CD4-positive, alpha-beta T cell treated with Interleukin-17A for 4 hours (primary cell): ENCODE data around the gene AGAP4.
"Not testable (repeated sequence)": the region's sequence is repeated elsewhere in the genome, so short reads cannot be mapped to it uniquely, and the experiment has no call there.

Source experiments
- DNase-seq: peaks from one replicate; pipeline ENCODE4 v3.0.0-alpha.2; 2020; ENCODE audit warnings: mixed read lengths

Gene AGAP4

DNA sequence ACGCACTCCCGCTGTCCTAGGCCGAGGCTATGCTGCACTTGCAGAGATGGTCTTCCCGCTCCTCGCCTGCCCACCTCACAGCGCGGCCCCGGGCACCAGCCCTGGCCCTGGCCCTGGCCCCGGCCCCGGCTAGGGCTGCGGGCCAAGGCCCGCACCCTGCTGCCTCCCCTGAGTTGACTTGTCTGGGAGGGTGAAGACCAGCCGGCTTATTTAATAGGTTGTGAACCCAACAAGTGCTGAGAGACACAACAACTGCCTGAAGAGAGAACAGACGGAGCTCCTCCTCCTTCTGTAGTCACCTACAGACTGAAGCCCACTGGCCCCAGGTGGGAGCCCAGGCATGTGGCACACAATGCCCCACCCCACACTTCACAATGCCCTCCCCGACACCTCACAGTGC is at the start of gene AGAP4:
TSS of gene AGAP4 (minus strand) at position 101 of the 400 bp plus-strand sequence. CDS start 153 bp downstream, outside the sequence.
- not testable (repeated sequence) for DNase-seq

DNA sequence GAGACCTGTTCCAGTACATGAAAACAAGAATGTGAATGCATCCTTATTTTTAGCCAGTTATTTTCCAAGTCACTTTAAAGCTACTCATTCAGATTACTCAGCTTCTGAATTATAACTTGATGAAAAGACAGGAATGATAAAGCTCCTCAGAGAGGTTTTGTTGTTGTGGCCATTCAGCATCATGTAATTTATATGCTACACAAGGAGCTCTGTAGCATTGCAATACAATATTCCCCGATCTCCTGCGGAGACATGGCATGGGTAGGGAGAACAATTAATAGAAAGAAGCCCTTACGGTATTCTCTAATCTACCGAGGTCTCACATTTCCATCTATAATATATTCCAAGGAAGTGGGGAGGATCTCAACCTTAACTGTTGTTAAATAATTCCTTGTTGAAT is 43.4 kb upstream of the AGAP4 start:
- DNase-seq = not testable (repeated sequence)

DNA sequence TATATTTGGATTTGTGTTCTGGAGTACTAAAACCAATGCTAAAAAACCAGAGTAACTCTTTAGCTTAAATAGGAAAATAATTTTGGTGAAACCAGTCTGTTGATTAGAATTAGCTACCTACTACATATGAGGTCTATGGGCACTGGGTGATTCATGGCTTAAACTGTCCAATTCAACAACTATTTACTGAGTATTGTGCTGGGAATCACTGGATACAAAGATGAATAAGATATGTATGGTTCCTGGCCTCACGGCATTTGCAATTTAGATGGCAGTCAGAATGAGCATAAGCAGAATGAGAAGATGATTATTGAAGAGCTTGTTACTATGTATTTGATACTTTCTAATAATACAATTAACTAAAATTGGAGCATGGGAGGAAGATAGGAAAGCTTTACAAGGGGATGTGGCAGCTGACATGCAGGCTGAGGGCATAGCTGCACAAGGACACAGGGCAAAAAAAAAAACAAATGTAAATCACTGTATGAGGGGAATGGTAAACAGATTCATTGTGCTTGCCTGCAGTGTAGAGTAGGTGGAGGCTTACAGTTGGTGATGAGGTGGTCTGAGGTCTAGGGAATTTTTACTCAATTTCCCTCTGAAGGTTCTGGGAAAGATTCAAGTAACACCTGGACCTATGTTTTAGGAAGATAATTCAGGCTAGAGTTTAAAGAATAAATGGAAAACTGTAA is 42.4 kb upstream of the AGAP4 start:
- not testable (repeated sequence) for DNase-seq

DNA sequence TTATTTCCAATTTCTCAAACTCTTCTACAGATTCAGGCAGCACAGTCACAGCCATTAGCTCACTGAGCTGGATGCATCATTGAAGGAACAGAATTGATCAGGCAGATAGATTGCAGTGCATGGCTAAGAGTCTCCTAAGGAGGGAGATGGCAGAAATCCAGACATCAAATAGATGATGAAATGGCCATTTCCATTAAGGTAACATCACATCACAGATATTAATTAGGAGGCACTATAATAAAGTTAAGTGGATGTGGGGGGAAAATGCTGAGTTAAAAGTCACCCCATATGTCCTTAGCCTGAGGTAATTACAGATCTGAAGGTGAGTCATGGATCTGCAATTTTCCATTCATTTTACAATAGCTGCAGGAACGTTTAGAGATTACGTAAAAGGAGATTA is 35.6 kb upstream of the AGAP4 start:
- DNase-seq = not testable (repeated sequence)

DNA sequence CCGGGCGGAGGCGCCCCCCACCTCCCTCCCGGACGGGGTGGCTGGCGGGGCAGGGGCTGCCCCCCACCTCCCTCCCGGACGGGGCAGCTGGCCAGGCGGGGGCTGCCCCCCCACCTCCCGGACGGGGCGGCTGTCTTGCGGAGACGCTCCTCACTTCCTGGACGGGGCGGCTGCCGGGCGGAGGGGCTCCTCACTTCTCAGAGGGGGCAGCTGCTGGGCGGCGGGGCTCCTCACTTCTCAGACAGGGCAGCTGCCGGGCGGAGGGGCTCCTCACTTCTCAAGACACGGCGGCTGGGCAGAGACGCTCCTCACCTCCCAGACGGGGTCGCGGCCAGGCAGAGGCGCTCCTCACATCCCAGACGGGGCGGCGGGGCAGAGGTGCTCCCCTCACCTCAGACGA is 18.1 kb upstream of the AGAP4 start:
- DNase-seq = not testable (repeated sequence)

DNA sequence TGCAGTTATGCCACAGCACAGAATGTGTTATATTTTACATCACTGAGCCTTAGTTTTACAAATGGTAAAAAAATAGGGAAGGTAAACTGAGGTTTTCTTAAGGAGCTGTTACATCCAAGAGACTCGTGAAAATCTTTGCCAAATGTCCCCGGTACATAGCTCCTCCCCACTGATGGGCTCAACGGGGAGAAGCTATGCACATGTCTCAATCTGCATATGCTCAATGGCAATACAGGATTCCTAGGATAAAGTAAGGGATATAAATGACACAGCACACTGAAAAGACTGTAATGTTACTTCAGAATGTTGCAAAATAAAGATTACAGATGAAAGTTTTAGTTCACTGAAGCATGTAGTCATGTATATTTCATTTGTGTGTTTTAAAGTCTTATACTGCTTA is 17.0 kb upstream of the AGAP4 start:
- not testable (repeated sequence) for DNase-seq

DNA sequence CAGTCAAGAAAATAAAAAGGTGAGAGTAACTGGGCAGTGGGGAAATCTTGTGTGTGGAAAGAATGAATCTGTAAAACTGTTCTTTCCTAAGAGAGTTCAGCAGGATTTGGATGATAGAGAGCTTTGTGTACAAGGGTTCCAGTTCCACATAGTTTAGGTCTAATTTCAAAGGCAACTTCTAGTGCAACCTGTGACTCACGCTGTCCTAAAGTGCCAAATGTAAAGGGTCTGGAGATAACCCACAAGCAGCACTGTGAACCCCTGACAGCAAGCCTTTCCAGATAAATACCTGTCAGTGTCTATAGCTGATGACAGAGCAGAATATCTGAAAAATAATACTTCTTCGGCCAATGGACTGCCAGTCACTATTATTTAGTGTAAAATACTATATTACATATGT is 16.3 kb upstream of the AGAP4 start:
- DNase-seq = not testable (repeated sequence)

DNA sequence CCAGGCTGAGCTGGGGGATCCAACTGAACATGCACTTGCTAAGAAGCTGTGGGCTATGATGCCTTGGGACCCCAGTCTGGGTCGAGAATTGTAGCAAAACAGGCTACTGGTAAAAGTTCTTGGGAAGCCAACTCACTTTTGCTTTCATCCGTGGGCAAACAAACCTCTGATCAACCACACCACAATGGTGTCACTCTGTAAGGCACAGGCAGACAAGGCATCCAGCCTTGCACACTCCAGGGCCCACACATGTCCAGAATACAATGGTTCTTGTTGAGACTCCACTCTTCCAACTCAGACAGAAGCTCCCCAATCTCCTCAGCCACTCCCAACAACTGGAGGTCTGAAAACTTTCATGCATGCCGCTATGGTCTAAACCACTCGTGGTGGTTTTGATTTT is 10.6 kb upstream of the AGAP4 start:
- DNase-seq = not testable (repeated sequence)

DNA sequence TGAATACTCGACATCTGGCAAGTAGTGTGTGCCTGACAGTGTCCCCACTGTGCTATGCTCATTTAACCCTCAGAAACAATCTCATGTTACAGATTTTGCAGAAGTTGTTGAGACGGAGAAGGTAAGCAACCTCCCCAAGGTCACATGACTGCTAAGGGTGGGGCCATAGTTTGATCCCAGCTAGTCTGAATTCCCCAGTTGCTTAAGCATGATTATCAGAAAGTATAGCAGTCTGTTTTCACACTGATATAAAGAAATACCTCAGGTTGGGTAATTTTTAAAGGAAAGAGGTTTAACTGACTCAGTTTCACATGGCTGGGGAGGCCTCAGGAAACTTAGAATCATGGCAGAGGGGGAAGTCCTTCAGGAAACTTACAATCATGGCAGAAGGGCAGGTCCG is 1.2 kb upstream of the AGAP4 start:
- not testable (repeated sequence) for DNase-seq

DNA sequence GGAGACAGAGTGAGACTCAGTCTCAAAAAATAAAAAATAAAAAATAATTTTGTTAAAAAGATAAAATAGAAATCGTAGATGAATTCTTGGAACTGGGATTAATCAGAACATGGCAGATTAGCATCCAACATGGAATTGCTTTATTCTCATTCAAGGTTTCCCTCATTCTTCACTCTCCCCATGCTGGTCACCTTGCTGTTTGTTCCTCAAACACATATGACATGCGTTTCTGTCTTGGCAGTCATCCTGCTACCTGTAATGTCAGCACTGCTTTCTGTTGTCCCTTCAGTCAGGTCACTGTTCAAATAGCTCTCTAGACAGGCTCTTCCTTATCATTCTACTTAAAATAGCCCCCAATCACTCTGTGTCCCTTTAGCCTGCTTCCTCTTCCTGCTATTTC is 24.4 kb downstream of the AGAP4 start:
- not testable (repeated sequence) for DNase-seq

DNA sequence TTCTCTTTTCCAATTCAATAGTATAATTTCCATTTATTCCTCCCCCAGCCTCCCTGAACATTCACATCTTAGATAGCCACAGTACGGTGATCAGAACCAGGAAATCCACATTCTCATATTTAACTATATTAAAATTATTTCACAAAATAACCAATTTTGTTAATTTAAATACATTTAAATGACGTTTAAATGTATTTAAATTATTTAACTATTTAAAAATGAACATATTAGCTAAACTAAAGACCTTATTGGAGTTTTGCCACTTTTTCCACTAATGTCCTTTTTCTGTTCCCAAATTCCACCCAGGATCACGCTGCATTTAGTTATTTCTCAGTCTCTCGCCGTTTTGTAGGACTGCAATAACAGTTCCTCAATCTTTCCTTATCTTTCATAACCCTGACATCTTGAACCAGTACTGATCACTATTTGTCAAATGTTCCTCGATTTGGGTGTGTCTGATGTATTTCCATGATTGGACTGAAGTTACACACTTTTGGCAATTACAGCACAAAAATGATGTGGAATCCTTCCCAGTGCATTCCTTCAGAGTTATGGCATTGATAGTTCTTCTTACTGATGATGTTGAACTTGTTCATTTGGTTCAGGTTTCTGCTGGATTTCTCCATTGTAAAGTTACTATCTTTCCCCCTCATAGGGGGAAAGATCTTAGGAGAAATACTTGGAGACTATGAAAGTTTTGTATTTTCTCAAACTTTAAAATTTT is 27.0 kb downstream of the AGAP4 start:
- not testable (repeated sequence) for DNase-seq

DNA sequence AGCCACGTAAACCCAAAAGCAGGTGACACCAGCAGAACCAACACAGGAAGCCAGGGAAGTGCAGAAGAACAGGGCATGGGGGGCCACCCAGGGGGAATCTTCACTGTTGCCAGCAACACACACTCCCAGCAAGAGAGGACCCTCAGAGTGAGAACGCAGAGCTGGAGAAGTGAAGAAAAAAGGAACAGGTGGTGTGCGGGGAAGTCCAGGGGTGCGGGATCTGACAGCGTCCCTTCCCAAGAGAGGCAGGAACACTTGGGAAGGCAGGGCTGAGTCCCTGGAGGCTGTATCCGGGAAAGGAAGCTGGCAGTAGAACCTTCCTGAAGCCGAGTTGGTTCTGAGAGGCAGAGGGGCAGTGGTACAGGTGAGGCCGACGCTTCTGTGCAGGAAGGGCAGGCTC is 27.7 kb downstream of the AGAP4 start:
- DNase-seq = no peak

DNA sequence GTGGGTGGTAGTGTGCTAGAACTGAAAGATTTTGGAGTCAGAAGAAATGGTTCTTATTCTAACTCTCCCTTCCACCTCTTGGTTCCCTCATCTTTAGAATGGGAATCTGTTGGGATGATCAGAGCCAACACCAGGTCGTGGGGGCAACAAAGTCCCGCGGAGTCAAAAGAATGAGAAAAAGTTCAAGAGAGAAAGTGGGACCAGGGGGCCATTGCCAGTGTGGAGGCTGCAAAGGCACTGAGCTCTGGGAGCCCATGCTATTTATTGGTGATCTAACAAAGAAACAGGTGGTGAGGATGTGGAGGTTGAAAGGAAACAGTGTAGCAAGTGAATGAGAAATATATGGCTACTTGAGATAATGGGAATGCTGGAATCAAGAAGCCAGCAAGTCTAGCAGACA is 29.4 kb downstream of the AGAP4 start:
- no peak for DNase-seq

DNA sequence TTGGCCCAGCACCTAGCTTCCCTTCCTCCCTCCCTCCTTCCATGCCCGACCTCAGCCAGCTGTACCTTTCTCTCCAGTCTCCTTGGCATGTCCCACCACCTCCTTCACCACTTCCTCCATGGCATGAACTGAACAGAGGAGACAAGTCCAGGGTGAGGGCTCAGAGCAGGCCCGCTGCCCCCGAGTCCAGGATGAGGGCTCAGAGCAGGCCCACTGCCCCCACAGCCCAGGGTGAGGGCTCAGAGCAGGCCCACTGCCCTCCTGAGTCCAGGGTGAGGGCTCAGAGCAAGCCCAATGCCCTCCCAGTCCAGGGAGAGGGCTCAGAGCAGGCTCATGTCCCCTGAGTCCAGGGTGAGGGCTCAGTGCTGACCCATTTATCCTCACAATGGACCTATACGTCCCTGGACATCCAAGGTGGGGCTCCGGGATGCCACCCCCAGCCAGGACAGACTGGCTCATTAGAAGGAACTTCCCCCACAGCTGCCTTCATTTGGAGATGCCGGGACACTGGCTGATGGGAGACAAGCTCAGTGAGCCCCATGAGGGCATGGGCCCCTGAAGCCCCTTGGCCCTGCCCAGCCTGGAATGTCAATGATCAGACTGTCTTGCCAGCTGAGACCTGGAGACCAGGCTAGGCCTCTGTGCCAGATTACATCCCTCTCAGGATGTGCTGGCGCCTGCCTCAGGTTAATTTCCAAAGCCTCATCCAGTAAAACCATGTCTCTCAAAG is 30.0 kb downstream of the AGAP4 start:
- no peak for DNase-seq

DNA sequence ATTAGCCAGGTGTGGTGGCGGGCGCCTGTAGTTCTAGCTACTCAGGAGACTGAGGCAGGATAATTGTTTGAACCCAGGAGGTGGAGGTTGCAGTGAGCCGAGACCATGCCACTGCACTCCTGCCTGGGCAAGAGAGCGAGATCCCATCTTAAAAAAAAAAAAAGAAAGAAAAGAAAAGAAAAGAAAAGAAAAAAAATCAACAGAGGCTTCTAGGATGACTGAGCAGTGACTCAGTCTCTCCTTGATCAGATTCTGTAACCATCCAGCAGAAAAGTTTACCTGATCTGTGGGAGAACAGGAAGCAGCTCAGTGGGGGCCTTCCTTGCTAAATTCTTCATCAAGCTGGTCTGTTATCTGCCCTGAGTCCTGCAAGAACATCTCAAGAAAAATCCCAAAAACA is 33.2 kb downstream of the AGAP4 start:
- DNase-seq = not testable (repeated sequence)

DNA sequence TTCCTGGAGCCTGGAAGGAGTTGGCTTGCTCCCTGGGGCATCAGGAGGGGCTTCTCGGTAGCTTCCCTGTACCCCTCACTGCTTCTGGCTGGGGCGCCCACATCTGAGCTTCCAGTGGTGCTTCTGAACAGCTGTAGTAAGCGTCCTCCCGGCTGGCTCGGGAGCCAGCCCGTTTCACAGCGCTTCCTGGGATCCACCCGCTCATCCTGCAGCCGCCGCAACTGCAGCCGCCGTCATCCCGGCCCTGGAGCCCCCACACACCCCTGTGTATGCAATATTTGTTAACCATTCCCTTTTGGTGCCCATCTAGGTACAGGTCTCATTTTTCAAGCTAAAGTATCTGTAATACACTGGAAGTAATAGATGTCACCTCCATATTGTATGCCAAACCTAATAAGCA is 34.3 kb downstream of the AGAP4 start:
- not testable (repeated sequence) for DNase-seq

DNA sequence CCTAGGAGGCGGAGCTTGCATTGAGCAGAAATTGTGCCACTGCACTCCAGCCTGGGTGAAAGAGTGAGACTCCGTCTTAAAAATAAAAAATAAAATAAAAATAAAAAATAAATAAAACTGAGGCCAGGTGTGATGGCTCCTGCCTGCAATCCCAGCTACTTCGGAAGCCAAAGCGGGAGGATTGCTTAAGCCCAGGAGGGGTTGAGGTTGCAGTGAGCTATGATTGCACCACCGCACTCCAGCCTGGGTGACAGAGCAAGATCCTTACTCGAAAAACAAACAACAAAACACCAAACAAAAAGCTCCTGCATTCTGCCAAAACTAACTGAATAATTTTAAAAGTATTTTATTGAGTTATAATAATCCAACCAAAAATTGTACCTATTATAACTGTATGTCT is 36.2 kb downstream of the AGAP4 start:
- DNase-seq = no peak

DNA sequence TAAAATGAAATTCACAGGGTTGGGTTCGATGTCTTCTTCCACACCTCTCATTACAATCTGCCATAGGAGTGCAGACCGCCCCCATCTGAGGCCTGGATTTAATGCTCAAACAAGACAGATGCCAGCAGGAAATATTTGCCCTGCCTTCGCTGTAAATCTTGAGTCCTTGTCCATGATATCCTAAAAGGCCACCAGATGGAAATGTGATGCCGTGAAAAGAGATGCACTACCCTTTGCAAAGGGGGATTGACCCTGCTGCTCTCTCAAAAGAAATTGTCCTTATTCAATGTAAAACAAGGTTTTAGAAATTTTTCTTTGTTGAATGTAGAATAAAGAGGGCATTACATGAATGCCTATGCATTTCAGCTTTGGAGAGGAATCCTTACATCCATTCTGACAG is 37.5 kb downstream of the AGAP4 start:
- no peak for DNase-seq

DNA sequence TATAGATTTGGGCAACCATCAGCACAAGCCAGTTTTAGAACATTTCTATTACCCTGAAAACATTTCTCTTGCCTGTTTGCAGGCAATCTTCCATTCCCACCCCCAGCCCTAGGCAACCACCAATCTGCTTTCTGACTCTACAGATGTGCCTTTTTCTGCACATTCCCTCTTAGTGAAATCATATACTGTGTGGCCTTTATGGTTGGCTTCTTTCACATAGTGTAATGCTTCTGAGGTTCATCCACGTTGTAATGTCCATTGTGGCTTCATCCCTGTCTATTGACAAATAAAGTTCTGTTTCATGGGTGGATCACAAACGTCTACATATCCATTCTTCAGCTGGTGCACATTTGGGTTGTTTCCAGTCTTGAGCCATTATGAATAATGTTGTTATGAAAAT is 42.3 kb downstream of the AGAP4 start:
- not testable (repeated sequence) for DNase-seq

DNA sequence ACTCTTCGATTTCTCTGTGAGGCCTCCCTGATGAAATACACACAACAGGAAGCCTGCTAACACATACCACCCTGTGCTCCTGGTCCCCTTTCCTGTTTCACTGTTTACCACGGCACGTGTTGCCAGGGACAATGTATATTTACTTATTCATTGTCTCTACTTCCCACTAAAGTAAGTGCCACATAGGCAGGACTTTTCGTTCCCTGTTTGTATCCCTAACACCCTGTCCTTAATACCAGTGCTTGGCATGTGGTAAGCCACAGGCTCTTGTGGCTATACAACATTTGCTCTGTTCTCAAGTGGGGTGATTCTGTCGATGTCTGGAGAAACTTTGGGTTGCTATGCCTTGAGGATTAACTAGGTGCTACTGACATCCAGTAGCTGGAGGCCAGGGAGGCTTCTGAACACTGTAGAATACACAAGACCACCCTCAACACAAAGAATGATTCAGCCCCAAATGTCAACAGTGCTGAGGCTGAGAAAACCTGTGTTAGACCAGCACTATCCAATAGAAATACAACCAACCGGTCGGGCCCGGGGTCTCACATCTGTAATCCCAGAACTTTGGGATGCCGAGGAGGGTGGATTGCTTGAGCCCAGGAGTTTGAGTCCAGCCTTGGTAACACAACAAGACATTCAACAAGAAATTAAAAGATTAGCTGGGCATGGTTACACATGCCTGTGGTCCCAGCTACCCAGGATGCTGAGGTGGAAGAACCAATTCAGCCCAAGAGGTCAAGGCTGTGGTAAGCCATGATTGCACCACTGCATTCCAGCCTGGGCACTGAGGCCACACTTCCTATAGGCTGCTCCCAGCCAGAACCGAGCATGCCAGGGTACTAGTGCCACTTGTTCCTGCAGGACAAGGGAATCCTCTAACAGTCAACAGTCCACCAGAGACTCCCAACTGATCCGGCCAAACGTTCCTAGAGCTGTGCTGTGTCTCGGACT is 44.0 kb downstream of the AGAP4 start:
- DNase-seq = not testable (repeated sequence)

DNA sequence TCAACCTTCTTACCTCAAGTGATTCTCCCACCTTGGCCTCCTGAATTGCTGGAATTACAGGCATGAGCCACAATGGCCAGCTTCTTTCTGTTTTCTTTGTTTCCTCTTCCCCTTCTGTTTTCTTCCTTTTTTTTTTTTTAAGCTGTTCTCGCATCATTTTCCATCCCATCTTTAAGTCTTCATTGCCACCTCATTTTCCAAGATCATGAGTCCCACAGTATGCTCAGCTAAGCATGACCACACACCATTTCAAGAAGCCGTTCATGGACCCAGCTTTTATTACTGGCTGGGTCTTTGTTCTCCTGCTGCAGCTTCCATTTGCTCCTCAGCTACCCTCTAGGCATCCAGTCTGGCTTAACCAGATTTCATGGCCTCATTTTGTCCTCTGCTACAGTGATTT is 52.5 kb downstream of the AGAP4 start:
- not testable (repeated sequence) for DNase-seq

DNA sequence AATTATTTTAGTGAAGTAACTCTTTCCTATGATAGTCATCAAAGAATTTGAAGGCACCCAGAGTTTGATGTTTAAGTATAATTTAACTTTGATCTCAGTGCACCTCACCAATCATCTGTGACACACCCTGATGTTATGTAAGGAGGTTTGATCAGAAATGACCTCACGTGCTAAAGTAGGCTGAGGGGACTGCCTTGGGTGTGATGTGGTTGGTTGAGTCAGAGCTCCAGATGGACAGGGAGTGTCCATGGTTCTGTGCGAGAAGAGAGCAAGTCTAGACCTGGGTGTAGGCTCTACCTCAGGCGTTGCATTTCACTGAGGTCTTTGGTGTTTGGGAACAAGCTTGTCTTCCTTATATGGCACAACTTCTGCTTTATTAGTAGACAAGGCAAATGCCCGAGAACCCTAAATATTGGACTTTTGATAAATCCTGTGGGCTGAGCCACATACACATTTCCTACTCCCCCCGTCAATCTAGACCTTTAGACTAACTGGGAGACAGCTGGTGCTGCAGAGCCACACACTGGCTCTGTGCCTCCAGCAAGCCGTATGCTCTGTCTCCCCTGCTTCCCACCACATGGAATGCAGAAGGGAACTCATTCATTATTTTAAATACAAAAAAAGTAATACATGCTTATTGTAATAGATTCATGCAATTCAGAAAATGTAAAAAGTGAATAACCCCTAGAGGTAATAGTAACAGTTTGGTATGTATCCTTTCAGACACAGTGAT is 56.4 kb downstream of the AGAP4 start:
- not testable (repeated sequence) for DNase-seq
